GM20000 (cell line): ENCODE data around the gene ARID5A.

ENCODE experiments used
- DNase-seq: peaks from one replicate; pipeline ENCODE4 v3.0.0; 2012; ENCODE audit warnings: low spot score
- CTCF ChIP-seq: IDR thresholded peaks from 2 replicates; pipeline ENCODE4 v1.5.1; 2012; ENCODE audit warnings: mild to moderate bottlenecking, control low read depth; ENCODE audit errors: extremely low read depth, missing control alignments

Gene ARID5A

GRCh38 chr2:96520231-96520630 lies 16.3 kb upstream of the ARID5A start:
- DNase-seq: no peak

GRCh38 chr2:96520697-96521096 lies 15.9 kb upstream of the ARID5A start:
- no peak for TF ChIP-seq CTCF
- DNase-seq: no peak

More at GRCh38 chr2:96520231-96520630, 16.3 kb upstream of the ARID5A start:
- no peak for TF ChIP-seq CTCF

DNA sequence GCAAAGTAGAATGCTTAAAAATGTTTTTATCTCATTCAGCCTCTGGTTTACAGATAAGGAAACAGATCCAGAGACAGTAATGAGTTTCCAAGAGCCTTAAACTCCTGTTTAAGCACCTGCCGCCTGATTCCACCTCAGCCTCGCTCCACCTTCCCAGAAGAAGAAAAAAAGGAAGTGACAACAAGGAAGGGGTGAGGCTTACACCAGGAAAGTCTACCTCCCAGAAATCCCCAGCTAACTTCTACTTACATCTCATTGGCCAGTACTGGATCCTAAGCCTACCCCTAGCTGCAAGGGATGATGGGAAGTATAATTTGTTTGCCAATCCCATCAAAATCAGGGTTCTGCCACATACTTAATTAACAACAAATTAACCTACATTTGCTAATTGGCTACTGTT lies 15.3 kb upstream of the ARID5A start:
- TF ChIP-seq CTCF: no peak
- no peak for DNase-seq

DNA sequence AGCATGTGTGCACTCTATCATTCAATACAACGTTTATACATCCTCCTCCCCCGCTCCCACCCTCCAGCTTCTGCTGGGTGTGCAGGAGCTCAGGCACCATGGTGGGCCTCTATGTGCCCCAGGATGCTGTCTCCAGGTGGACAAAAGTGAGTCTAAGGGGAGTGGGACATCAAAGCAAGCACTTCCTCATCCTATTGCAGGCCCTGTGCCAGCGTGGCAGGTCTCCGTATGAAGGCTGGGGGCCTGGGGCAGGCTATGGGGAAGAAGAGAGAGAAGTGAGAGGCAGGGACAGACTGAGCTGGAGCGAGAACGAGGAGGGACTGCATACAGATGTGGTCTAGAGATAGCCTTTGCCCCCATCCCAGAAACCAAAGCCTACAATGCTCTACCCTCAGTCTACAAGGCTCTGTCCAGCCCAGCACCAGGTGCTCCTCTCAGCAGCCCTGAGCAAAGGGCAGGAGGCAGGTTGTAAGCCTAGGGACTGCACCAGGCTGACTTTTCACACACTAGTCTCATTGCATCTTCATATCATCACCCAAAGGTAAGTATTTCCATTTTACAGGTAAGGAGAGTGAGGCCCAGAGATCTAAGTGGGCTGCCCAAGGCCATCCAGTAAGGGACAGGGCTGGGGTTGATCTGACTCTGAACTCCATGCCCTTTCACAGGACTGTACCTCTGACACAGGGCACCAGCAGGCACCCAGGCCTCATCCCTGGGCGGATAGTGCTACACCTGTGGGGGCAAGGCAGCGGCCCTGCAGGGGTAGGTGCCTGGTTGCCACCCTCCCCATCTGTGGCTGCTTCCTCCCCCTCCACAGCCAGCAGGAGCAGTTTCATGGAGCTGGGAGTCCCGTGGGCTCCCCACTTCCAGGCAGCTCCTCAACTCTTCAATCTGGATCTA lies 14.0 kb upstream of the ARID5A start:
- TF ChIP-seq CTCF: no peak
- no peak for DNase-seq

DNA sequence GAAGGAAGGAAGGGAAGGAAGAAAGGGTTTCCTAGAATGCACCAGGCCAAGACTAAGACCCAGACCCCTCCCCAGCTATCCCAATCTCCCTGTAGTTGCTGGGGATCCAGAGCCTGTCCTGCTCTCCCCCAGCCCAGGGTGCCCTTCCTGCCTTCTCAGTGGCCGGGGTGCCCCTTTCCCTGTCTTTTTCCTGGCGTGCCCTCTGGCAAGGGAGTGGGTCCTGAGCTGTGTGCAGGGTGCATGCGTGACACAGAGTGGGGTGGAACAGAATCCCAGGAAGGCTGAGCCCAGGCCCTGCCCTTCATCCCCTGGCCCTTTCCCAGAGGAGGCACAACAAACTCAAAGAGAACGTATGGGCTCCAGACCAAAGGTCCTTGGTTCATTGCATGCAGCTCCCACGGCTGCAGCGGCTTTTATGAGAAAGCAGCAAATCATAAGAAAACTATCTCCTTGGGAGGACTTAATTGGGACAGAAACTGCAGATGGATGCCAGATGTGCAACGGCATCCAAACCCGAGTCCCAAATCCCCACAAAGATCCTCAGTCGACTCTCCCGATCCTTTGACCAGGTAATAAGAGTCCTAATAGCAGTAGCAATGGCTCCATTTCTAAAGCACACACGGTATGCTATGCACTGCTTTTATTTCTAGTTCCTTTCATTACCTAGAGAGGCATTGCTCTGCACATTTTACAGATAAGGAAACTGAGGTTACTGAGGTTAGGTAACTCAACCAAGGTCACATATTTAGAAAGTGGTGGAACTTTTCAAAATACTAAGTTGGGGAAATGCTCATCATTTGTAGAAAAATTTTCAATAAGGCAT lies 12.7 kb upstream of the ARID5A start:
- no peak for TF ChIP-seq CTCF
- DNase-seq: no peak

- no peak for TF ChIP-seq CTCF
Observed at GRCh38 chr2:96524482-96525210, 11.9 kb upstream of the ARID5A start.

More at GRCh38 chr2:96524482-96525210, 11.9 kb upstream of the ARID5A start:
- no peak for DNase-seq
